Endodermal cell (in vitro differentiated cells): Measurements from ENCODE around the gene DAAM2. TPM values are rescaled to one million over a fixed set of nuclear protein-coding genes. Genes with fewer than 3 reads are reported as not detected.

Experiments used
- DNase-seq: peaks from one replicate; pipeline ENCODE4 v3.0.0-alpha.2; 2017
- H3K27ac ChIP-seq: 2 replicates; pipeline ENCODE4 v1.5.1; 2013; ENCODE audit warnings: mild to moderate bottlenecking, low read depth, low read length, moderate library complexity
- H3K27me3 ChIP-seq: 2 replicates; pipeline ENCODE4 v1.6.1; 2013; ENCODE audit warnings: mild to moderate bottlenecking, low read length, moderate library complexity; ENCODE audit not compliant: insufficient read depth, control insufficient read depth, poor library complexity, severe bottlenecking
- H3K36me3 ChIP-seq: 2 replicates; pipeline ENCODE4 v1.7.0; 2013; ENCODE audit warnings: mild to moderate bottlenecking, low read length, moderate library complexity; ENCODE audit not compliant: control insufficient read depth, insufficient read depth
- H3K4me1 ChIP-seq: one replicate; pipeline ENCODE4 v1.7.0; 2013; ENCODE audit warnings: low read length; ENCODE audit not compliant: control insufficient read depth, insufficient read depth
- H3K4me3 ChIP-seq: 2 replicates; pipeline ENCODE4 v1.5.1; 2013; ENCODE audit warnings: mild to moderate bottlenecking, low read length, moderate library complexity
- H3K9ac ChIP-seq: 2 replicates; pipeline ENCODE4 v1.6.1; 2013; ENCODE audit warnings: mild to moderate bottlenecking, low read length, moderate library complexity; ENCODE audit not compliant: poor library complexity, severe bottlenecking; ENCODE audit errors: extremely low read depth
- H3K9me3 ChIP-seq: 2 replicates; pipeline ENCODE4 v1.6.1; 2013; ENCODE audit warnings: mild to moderate bottlenecking, low read length, moderate library complexity; ENCODE audit not compliant: control insufficient read depth
- H3K27ac Mint-ChIP-seq: 2 replicates; pipeline ENCODE4 v1.8.0; 2020; ENCODE audit warnings: mixed read lengths
- H3K27me3 Mint-ChIP-seq: 2 replicates; pipeline ENCODE4 v1.8.0; 2021; ENCODE audit warnings: mild to moderate bottlenecking, mixed read lengths; ENCODE audit not compliant: insufficient read depth
- H3K36me3 Mint-ChIP-seq: 2 replicates; pipeline ENCODE4 v1.8.0; 2020; ENCODE audit warnings: low read depth, mixed read lengths
- H3K4me1 Mint-ChIP-seq: 2 replicates; pipeline ENCODE4 v1.8.0; 2020; ENCODE audit warnings: mixed read lengths
- H3K4me3 Mint-ChIP-seq: 2 replicates; pipeline ENCODE4 v1.8.0; 2020; ENCODE audit warnings: mild to moderate bottlenecking, moderate library complexity, mixed read lengths
- H3K9me3 Mint-ChIP-seq: 2 replicates; pipeline ENCODE4 v1.8.0; 2020; ENCODE audit warnings: mild to moderate bottlenecking, mixed read lengths
- WGBS, 2 experiments: methylation state at CpG; one replicate each; pipeline versions ENCODE4 v1.1.5 to v1.1.7; 2013; ENCODE audit warnings: missing lambda C conversion rate in 2 of 2, mixed read lengths in 1 of 2; ENCODE audit not compliant: insufficient coverage in 1 of 2, insufficient read length in 1 of 2; 5-methylcytosine and 5-hydroxymethylcytosine counted together
- total RNA-seq, 2 donors: library from RNA; stranded (reverse); fragmentation: NEBNext Ultra II Directional in 1 of 2; extraction: Animal tissue kit (Norgen Biotek cat#: 25700) in 1 of 2; gene quantifications; 2 replicates in 1 of 2; 3 replicates in 1 of 2; pipeline ENCODE4 v1.2.1, GENCODE V29; 2021
- TF ChIP-seq, protein P1 (sequence below): fragments of 200-600 bp; sonication (generic); conservative IDR thresholded peaks from 2 replicates; pipeline ENCODE4 v1.5.0; 2021; ENCODE audit warnings: antibody characterized with exemption, mild to moderate bottlenecking

The DAAM2 gene
- total RNA-seq, 2 donors from 2014 or later = 0.33 to 1.2 TPM

DNA sequence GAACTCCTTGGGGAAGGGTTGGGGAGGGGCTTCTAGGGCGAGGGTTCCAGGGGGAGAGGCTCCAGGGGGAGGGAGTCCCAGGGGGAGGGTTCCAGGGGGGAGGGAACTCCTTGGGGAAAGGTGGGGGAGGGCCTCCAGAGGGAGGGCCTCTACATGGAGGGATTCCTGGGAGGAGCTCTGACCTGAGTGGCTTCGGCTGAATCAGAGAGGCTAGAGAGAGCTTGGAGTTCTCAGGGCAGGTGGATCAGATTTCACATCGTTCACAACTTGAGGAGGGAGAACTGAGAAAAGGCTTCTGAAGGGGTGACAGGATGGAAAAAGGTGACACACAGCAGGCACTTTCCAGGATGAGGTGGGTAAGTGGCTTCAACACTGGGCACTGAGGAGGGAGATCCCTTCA lies 49.1 kb downstream of the DAAM2 start:
- Histone ChIP-seq H3K9me3 (no peaks in the 10 kb centered on the region), H3K27ac (no peak overlapping the region), H3K4me1 (no peaks in the 10 kb centered on the region), H3K9ac (no peak overlapping the region), H3K36me3 (no peaks in the 10 kb centered on the region), H3K4me3 (no peak overlapping the region), H3K27me3 (no peaks in the 10 kb centered on the region)
- H3K27ac Mint-ChIP-seq = no peak overlapping the region
- H3K9me3 Mint-ChIP-seq = no peaks in the 10 kb centered on the region
- 31 to 53% methylated on average over 2 of the region's 3 CpGs for WGBS, 2 experiments
- no peaks in the 10 kb centered on the region for H3K36me3 Mint-ChIP-seq
- H3K4me1 Mint-ChIP-seq = peaks cover 7% of the 10 kb centered on the region
- TF ChIP-seq, protein P1, sequence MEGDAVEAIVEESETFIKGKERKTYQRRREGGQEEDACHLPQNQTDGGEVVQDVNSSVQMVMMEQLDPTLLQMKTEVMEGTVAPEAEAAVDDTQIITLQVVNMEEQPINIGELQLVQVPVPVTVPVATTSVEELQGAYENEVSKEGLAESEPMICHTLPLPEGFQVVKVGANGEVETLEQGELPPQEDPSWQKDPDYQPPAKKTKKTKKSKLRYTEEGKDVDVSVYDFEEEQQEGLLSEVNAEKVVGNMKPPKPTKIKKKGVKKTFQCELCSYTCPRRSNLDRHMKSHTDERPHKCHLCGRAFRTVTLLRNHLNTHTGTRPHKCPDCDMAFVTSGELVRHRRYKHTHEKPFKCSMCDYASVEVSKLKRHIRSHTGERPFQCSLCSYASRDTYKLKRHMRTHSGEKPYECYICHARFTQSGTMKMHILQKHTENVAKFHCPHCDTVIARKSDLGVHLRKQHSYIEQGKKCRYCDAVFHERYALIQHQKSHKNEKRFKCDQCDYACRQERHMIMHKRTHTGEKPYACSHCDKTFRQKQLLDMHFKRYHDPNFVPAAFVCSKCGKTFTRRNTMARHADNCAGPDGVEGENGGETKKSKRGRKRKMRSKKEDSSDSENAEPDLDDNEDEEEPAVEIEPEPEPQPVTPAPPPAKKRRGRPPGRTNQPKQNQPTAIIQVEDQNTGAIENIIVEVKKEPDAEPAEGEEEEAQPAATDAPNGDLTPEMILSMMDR = no peak
- DNase-seq = no peak
- peaks cover 6% of the 10 kb centered on the region for H3K27me3 Mint-ChIP-seq
- no peak overlapping the region for H3K4me3 Mint-ChIP-seq

DNA sequence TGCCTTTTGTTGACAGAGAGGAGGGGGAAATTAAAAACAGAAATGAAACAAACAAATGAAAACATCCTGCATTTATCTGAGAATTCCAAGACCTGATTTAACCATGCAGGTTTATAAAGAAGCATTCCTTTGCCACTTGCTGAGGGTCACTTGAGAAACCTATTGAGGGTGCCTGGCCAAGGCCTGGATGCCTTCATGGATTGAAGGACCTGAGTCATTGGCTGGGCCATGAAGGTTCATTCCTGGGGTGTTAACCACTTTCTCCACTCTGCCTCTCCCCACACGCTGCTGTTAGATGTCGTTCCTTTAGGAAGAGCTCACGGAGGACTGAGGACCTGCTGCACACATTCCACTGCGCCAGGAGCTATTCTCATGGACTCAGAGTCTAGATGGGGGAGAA lies 49.7 kb downstream of the DAAM2 start:
- DNase-seq = no peak
- H3K4me1 Mint-ChIP-seq = peaks cover 7% of the 10 kb centered on the region
- H3K4me3 Mint-ChIP-seq = no peak overlapping the region
- no peaks in the 10 kb centered on the region for H3K36me3 Mint-ChIP-seq
- WGBS, 2 experiments = 89 to 97% methylated on average over 4 of the region's 4 CpGs
- no peaks in the 10 kb centered on the region for H3K4me1 ChIP-seq
- H3K4me3 ChIP-seq = no peak overlapping the region
- no peaks in the 10 kb centered on the region for H3K9me3 Mint-ChIP-seq
- H3K27me3 ChIP-seq = no peaks in the 10 kb centered on the region
- no peaks in the 10 kb centered on the region for H3K36me3 ChIP-seq
- no peak overlapping the region for H3K27ac ChIP-seq
- TF ChIP-seq, protein P1 = no peak
- H3K27ac Mint-ChIP-seq = no peak overlapping the region
- H3K9ac ChIP-seq = no peak overlapping the region
- H3K27me3 Mint-ChIP-seq = peaks cover 6% of the 10 kb centered on the region
- no peaks in the 10 kb centered on the region for H3K9me3 ChIP-seq

- no peaks in the 10 kb centered on the region for H3K27me3 ChIP-seq
- peaks cover 7% of the 10 kb centered on the region for H3K4me1 Mint-ChIP-seq
- H3K27me3 Mint-ChIP-seq = peaks cover 6% of the 10 kb centered on the region
- 94% methylated on average over 11 to 12 of the region's 12 CpGs for WGBS, 2 experiments
- no peaks in the 10 kb centered on the region for H3K4me1 ChIP-seq
- no peak overlapping the region for H3K9ac ChIP-seq
- no peak overlapping the region for H3K4me3 ChIP-seq
- H3K36me3 Mint-ChIP-seq = no peaks in the 10 kb centered on the region
- no peaks in the 10 kb centered on the region for H3K9me3 Mint-ChIP-seq
- no peak overlapping the region for H3K4me3 Mint-ChIP-seq
- DNase-seq = no peak
- no peak overlapping the region for H3K27ac ChIP-seq
- H3K36me3 ChIP-seq = no peaks in the 10 kb centered on the region
- H3K27ac Mint-ChIP-seq = no peak overlapping the region
- H3K9me3 ChIP-seq = no peaks in the 10 kb centered on the region
- TF ChIP-seq, protein P1 = no peak
Measured at GRCh38 chr6:39843305-39844020, 51.3 kb downstream of the DAAM2 start.
